NCI-H146 treated with DMSO at 0.1 percent for 48 hours (cell line): ENCODE data around the gene VASH2.
"Not testable (repeated sequence)": the region's sequence is repeated elsewhere in the genome, so short reads cannot be mapped to it uniquely, and the experiment has no call there.

Experiments used
- DNase-seq: peaks from one replicate; lab custom pipeline; 2025; ENCODE audit not compliant: unreplicated experiment; lab: John Stamatoyannopoulos, UW

The VASH2 gene

DNA sequence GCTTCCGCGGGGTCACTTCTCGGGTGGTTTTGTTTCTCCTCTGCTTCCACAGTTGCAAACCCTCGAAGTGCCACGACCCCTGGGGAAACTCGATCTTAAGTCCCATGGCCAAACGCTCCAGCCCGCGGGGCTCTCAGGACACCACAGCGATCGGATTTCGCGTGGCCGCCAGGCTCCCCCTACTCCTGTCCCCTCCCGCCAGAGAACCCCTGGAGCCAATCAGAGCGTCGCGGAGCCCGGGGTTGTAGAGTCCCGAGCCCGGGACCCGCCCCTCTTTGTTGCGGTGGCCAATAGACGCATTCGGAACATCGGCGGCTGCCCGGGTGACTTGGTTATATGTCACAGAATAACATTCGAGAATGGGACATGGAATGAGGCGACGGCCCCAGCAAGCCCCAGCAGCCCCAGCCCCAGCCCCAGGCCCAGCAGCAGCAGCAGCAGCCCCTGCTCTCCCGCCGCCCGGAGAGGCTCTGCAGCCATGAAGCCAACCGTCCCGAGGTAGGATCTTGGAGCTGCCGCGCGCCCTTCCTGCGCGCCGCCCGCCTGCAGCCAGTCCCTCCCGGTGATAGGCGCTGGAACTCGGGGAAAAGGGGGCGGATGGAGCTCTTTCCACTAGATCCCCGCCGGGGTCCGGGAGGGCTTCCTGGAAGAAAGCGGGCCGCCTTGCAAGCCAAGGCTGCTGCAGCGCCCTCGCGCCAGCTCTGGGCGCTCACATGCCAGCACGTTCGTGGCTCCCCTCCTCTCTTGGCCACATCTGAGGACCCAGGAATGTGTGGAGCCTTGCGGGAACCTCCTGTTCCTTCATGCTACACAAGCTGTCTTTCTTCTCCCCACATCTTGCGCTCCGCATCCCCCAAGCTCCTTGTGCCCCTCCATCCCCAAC is at the start of gene VASH2:
Gene VASH2, plus strand, starts transcription at position 299 of the 883 bp plus-strand sequence. CDS start 1,002 bp downstream, outside the sequence.
- peak; percentile 71 for DNase-seq

DNA sequence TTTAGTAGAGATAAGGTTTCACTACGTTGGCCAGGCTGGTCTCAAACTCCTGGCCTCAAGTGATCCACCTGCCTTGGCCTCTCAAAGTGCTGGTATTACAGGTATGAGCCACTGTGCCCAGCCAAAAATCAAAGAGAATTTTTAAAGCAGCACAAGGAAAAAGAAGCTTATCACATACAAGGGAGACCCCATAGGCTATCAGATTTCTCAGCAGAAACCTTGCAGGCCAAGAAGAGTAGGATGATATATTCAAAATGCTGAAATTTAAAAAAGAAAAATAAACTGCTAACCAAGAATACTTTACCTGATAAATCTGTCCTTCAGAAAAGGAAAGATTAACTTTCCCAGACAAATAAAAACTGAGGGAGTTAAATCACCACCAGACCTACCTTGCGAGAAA is 49.1 kb upstream of the VASH2 start:
- DNase-seq: no peak

GRCh38 chr1:212902054-212902453 is 48.3 kb upstream of the VASH2 start:
- no peak for DNase-seq

DNA sequence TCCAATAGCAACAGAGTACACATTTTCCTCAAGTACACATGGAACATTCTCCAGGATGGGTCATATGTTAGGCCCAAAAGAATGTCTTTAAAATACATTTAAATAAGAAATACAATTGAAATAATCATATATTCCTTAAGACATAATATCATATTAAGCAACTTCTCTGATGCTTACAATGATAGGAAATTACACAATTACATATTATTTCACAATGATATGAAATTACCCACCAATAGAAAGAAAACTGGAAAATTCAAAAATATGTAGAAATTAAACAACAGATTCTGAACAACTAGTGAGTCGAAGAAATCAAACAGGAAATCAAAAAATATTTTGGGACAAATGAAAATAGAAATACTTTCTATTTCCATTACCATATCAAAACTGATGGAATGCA is 46.7 kb upstream of the VASH2 start:
- DNase-seq: no peak

- DNase-seq: not testable (repeated sequence)
Observed at GRCh38 chr1:212908071-212908470, 42.3 kb upstream of the VASH2 start.

- DNase-seq: no peak
Observed at GRCh38 chr1:212908971-212909370, 41.4 kb upstream of the VASH2 start.

DNA sequence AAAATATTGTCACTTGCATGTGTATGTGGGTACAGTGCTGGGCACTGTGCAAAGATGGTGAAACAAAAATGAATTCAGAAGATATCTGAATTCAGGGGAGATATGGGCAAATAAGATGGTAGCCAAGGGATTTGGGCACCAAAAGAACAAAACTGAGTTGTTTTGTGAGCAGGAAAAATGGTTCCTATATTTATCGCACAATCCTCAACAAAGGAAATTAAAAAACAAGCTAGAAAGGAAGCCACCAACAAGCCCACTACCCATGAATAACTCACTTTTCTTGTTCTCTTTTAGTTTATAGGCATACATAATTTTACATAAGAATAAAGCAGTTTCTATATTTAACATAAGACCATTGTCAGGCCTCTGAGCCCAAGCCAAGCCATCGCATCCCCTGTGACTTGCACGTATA is 40.7 kb upstream of the VASH2 start:
- DNase-seq: no peak

DNA sequence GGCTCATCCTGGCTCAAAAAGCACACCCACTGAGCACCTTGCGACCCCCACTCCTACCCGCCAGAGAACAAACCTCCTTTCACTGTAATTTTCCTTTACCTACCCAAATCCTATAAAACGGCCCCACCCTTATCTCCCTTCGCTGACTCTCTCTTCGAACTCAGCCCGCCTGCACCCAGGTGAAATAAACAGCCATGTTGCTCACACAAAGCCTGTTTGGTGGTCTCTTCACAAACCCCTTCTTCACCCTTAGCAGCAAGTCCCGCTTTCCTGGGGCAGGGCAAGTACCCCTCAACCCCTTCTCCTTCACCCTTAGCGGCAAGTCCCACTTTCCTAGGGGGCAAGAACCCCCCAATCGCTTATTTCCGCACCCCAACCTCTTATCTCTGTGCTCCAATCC is 40.1 kb upstream of the VASH2 start:
- not testable (repeated sequence) for DNase-seq

GRCh38 chr1:212913638-212914037 is 36.7 kb upstream of the VASH2 start:
- DNase-seq: not testable (repeated sequence)

GRCh38 chr1:212914110-212914509 is 36.2 kb upstream of the VASH2 start:
- not testable (repeated sequence) for DNase-seq

DNA sequence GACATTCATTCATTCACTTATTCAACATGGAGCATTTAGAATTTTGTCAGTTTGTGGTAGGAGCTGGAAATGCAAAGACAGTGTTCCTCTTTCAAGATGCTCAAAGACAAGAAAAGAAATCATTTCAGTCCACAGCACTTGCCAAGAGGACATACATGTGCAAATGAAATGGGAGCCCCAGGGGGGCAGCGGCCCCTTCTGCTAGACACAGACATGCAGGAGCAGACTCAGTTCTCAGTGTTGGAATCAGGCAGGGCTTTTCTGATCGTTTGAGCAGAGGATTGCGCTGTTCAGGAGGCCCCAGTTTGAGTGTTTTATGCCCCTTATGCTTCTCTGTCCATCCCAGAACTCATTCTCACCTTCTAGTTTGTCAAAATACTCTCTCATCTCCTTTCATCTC is 35.6 kb upstream of the VASH2 start:
- no peak for DNase-seq

GRCh38 chr1:212915245-212916091 is 34.9 kb upstream of the VASH2 start:
- DNase-seq: no peak

GRCh38 chr1:212916481-212917133 is 33.7 kb upstream of the VASH2 start:
- peak; percentile 63 for DNase-seq

GRCh38 chr1:212917134-212917485 is 33.2 kb upstream of the VASH2 start:
- DNase-seq: no peak

- no peak for DNase-seq
Observed at GRCh38 chr1:212917858-212918257, 32.5 kb upstream of the VASH2 start.

DNA sequence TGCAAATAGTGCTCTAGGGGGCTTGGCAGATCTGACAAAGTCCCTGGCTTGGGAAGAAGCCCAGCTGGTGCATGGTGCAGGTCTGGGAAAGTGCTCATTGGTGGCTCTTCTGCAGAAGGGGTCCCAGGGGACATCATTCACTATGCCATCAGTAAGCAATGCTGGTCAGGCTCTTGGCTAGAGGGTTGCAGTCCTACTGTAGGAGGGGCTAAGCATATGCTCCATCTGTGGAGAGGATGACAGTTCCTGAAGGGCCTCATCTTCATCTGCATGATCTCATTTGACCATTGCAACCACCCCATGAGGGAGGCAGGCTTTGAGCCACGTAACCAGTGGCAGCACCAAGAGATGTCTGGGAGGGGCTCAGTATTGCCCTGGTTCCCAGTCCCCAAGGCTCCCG is 31.5 kb upstream of the VASH2 start:
- DNase-seq: no peak

GRCh38 chr1:212920246-212920645 is 30.1 kb upstream of the VASH2 start:
- DNase-seq: no peak

- no peak for DNase-seq
Observed at GRCh38 chr1:212920896-212921295, 29.4 kb upstream of the VASH2 start.

DNA sequence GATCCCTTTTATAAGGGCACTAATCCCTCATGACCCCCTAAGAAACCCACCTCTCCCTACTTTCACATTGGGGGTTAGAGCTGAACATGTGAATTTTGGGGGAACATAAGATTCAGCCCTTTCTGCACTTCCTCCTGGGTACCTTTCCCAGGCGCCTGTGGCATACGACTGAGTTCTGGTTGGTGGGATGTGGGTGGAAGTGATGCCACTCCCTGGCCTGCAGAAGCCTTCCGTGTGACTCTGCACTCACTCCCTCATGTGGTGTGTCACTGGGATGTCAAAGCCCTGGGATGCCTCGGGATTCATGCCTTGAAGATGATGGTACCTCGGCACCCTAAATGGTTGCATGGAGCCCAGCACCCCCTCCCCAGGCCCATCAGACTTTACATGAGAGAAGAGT is 28.3 kb upstream of the VASH2 start:
- DNase-seq: no peak

DNA sequence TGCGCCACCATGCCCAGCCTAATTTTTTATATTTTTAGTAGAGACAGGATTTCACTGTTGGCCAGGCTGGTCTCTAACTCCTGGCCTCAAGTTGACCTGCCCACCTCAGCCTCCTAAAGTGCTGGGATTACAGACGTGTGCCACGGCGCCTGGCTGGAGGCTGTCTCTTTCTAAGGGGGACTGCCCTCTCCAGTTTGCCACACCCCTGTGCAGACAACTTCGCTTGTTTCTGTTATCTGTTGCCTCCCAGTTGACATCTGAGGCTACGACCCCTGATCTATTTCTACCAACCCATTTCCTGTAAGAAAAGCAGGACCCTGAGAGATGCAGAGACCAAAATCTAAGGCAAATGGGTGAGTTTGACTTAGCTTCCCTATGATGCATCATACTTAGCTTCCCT is 24.0 kb upstream of the VASH2 start:
- no peak for DNase-seq
